Sigmoid colon (tissue), 3 donors: ENCODE measurements around the gene TSPAN17.

Source experiments
- CTCF ChIP-seq, 4 experiments: fragments of 450-650 bp in 3 of 4; fragments of 200-600 bp in 1 of 4; IDR thresholded peaks; one replicate each; pipeline ENCODE4 v1.5.1; 2016 to 2019; ENCODE audit warnings: antibody characterized with exemption in 4 of 4, mild to moderate bottlenecking in 3 of 4, moderate library complexity in 2 of 4
- POLR2A ChIP-seq, 2 donors: fragments of 450-650 bp; IDR thresholded peaks; one replicate each; pipeline ENCODE4 v1.6.1; 2016; ENCODE audit warnings: antibody characterized with exemption in 2 of 2, mild to moderate bottlenecking in 2 of 2, moderate library complexity in 2 of 2

- TF ChIP-seq CTCF (IDR thresholded peaks at IDR 0.05) = no peak
- no peak for TF ChIP-seq POLR2A (IDR thresholded peaks at IDR 0.05)
Observed at GRCh38 chr5:176697267-176697933, 50.1 kb downstream of the TSPAN17 start.
